ENCODE results near the gene DUSP15.
"Not testable (repeated sequence)": the region's sequence is repeated elsewhere in the genome, so short reads cannot be mapped to it uniquely, and the experiment has no call there.

The DUSP15 gene

GRCh38 chr20:31869942-31870725 is at the start of gene DUSP15, which contains the start of gene TTLL9:
Gene DUSP15 (minus strand): TSS chr20:31870527. CDS start chr20:31870337, 190 bp downstream.
Gene TTLL9 (plus strand): TSS chr20:31870634. CDS start chr20:31871127, 493 bp downstream.
- DNase-seq (ENCODE audit: low read depth, low spot score) = no peak

GRCh38 chr20:31919410-31920155 is 49.3 kb upstream of the DUSP15 start:
- no peak for DNase-seq (ENCODE audit: low read depth, low spot score)

- DNase-seq (ENCODE audit: low read depth, low spot score) = no peak
Observed at GRCh38 chr20:31918466-31919105, 48.3 kb upstream of the DUSP15 start.

GRCh38 chr20:31917962-31918412 is 47.7 kb upstream of the DUSP15 start:
- DNase-seq (ENCODE audit: low read depth, low spot score) = not testable (repeated sequence)

- no peak for DNase-seq (ENCODE audit: low read depth, low spot score)
Observed at GRCh38 chr20:31916708-31917107, 46.4 kb upstream of the DUSP15 start.

- no peak for DNase-seq (ENCODE audit: low read depth, low spot score)
Observed at GRCh38 chr20:31915491-31916280, 45.4 kb upstream of the DUSP15 start.

GRCh38 chr20:31914170-31914569 is 43.8 kb upstream of the DUSP15 start:
- no peak for DNase-seq (ENCODE audit: low read depth, low spot score)

- no peak for DNase-seq (ENCODE audit: low read depth, low spot score)
Observed at GRCh38 chr20:31913431-31914157, 43.3 kb upstream of the DUSP15 start.

- DNase-seq (ENCODE audit: low read depth, low spot score) = no peak
Observed at GRCh38 chr20:31910071-31910803, 39.9 kb upstream of the DUSP15 start.

- no peak for DNase-seq (ENCODE audit: low read depth, low spot score)
Observed at GRCh38 chr20:31909253-31910070, 39.1 kb upstream of the DUSP15 start.

GRCh38 chr20:31908424-31908823 is 38.1 kb upstream of the DUSP15 start:
- no peak for DNase-seq (ENCODE audit: low read depth, low spot score)

GRCh38 chr20:31908016-31908415 is 37.7 kb upstream of the DUSP15 start:
- no peak for DNase-seq (ENCODE audit: low read depth, low spot score)

- no peak for DNase-seq (ENCODE audit: low read depth, low spot score)
Observed at GRCh38 chr20:31907046-31907445, 36.7 kb upstream of the DUSP15 start.

GRCh38 chr20:31906001-31906400 is 35.7 kb upstream of the DUSP15 start:
- DNase-seq (ENCODE audit: low read depth, low spot score) = no peak

- DNase-seq (ENCODE audit: low read depth, low spot score) = no peak
Observed at GRCh38 chr20:31903627-31904386, 33.5 kb upstream of the DUSP15 start.

- DNase-seq (ENCODE audit: low read depth, low spot score) = no peak
Observed at GRCh38 chr20:31901615-31902014, 31.3 kb upstream of the DUSP15 start.

- DNase-seq (ENCODE audit: low read depth, low spot score) = no peak
Observed at GRCh38 chr20:31897541-31897940, 27.2 kb upstream of the DUSP15 start.

GRCh38 chr20:31896049-31896448 is 25.7 kb upstream of the DUSP15 start:
- DNase-seq (ENCODE audit: low read depth, low spot score) = no peak
